OCI-LY3 (cell line): ENCODE results near the gene GUCY1A2.

Source experiments
- H2AFZ ChIP-seq: fragments of 200-600, 300-600 bp; shearing (Covaris generic); 2 replicates; pipeline ENCODE4 v1.6.0; 2014; ENCODE audit warnings: antibody characterized with exemption, low read depth, low read length
- H3K27ac ChIP-seq: fragments of 200-600, 300-600 bp; sonication (generic); 2 replicates; pipeline ENCODE4 v1.5.1; 2014; ENCODE audit warnings: mild to moderate bottlenecking, low read length, moderate library complexity, mixed read lengths
- H3K27me3 ChIP-seq: fragments of 200-600, 300-600 bp; sonication (generic); 2 replicates; pipeline ENCODE4 v1.6.1; 2014; ENCODE audit warnings: low read depth, low read length, mixed read lengths
- H3K36me3 ChIP-seq: fragments of 200-600, 300-600 bp; sonication (generic); replicated peaks from 2 replicates; pipeline ENCODE3; 2014; ENCODE audit warnings: low read depth, low read length, mixed read lengths
- H3K4me1 ChIP-seq: fragments of 300-600, 200-600 bp; sonication (generic); 2 replicates; pipeline ENCODE4 v1.6.1; 2014; ENCODE audit warnings: low read length, mixed read lengths
- H3K4me2 ChIP-seq: fragments of 200-600, 300-600 bp; sonication (generic); 2 replicates; pipeline ENCODE4 v1.6.1; 2014; ENCODE audit warnings: low read length, mixed read lengths
- H3K4me3 ChIP-seq: fragments of 300-600, 200-600 bp; sonication (generic); 2 replicates; pipeline ENCODE4 v1.5.1; 2014; ENCODE audit warnings: antibody characterized with exemption, mild to moderate bottlenecking, low read length, moderate library complexity
- H3K79me2 ChIP-seq: fragments of 300-600, 200-600 bp; shearing (Covaris generic); 2 replicates; pipeline ENCODE4 v1.6.1; 2014; ENCODE audit warnings: mild to moderate bottlenecking, low read length, mixed read lengths
- H3K9ac ChIP-seq: fragments of 300-600, 200-600 bp; shearing (Covaris generic); 2 replicates; pipeline ENCODE4 v1.6.0; 2014; ENCODE audit warnings: mild to moderate bottlenecking, low read length, moderate library complexity
- H3K9me3 ChIP-seq: fragments of 200-600, 300-600 bp; shearing (Covaris generic); 2 replicates; pipeline ENCODE4 v1.6.1; 2014; ENCODE audit warnings: low read length, mixed read lengths; ENCODE audit not compliant: insufficient read depth
- H4K20me1 ChIP-seq: fragments of 200-600, 300-600 bp; sonication (generic); 2 replicates; pipeline ENCODE4 v1.6.1; 2016; ENCODE audit warnings: low read length, mixed read lengths; ENCODE audit not compliant: insufficient read depth
- CTCF ChIP-seq: fragments of 200-600, 300-600 bp; sonication (generic); IDR thresholded peaks from 2 replicates; pipeline ENCODE4 v1.5.1; 2014; ENCODE audit warnings: antibody characterized with exemption, low read length, low read depth
- EZH2phosphoT487 ChIP-seq: fragments of 200-600 bp; shearing (Covaris generic); IDR thresholded peaks from 2 replicates; pipeline ENCODE4 v1.6.1; 2018; ENCODE audit warnings: antibody characterized with exemption, mixed run types, low read depth

The GUCY1A2 gene

GRCh38 chr11:106679581-106679980 is 338.7 kb downstream of the GUCY1A2 start:
- TF ChIP-seq CTCF (no peak), EZH2phosphoT487 (no peak)

GRCh38 chr11:106679181-106679580 is 339.1 kb downstream of the GUCY1A2 start:
- TF ChIP-seq CTCF = no peak
- H3K4me3 ChIP-seq = no peak overlapping the region
- H3K9ac ChIP-seq = no peak overlapping the region
- H3K9me3 ChIP-seq = no peaks in the 10 kb centered on the region
- no peak overlapping the region for H2AFZ ChIP-seq
- H3K4me2 ChIP-seq = no peak overlapping the region
- no peaks in the 10 kb centered on the region for H3K36me3 ChIP-seq
- no peaks in the 10 kb centered on the region for H3K27me3 ChIP-seq
- no peaks in the 10 kb centered on the region for H3K4me1 ChIP-seq
- no peaks in the 10 kb centered on the region for H3K79me2 ChIP-seq
- H3K27ac ChIP-seq = no peak overlapping the region
- no peaks in the 10 kb centered on the region for H4K20me1 ChIP-seq

More at GRCh38 chr11:106679581-106679980, 338.7 kb downstream of the GUCY1A2 start:
- Histone ChIP-seq H3K4me2 (no peak overlapping the region), H2AFZ (no peak overlapping the region), H3K9me3 (no peaks in the 10 kb centered on the region), H4K20me1 (no peaks in the 10 kb centered on the region), H3K4me3 (no peak overlapping the region), H3K4me1 (no peaks in the 10 kb centered on the region), H3K79me2 (no peaks in the 10 kb centered on the region), H3K27ac (no peak overlapping the region), H3K36me3 (no peaks in the 10 kb centered on the region), H3K27me3 (no peaks in the 10 kb centered on the region), H3K9ac (no peak overlapping the region)

GRCh38 chr11:106670069-106670468 is 348.2 kb downstream of the GUCY1A2 start:
- H2AFZ ChIP-seq = no peak overlapping the region
- H3K27ac ChIP-seq = no peak overlapping the region
- no peaks in the 10 kb centered on the region for H3K4me1 ChIP-seq
- H3K36me3 ChIP-seq = no peaks in the 10 kb centered on the region
- TF ChIP-seq EZH2phosphoT487 (no peak), CTCF (no peak)
- H3K4me2 ChIP-seq = no peak overlapping the region
- H3K79me2 ChIP-seq = no peaks in the 10 kb centered on the region
- no peak overlapping the region for H3K9ac ChIP-seq
- H3K9me3 ChIP-seq = no peaks in the 10 kb centered on the region
- no peaks in the 10 kb centered on the region for H4K20me1 ChIP-seq
- H3K27me3 ChIP-seq = no peaks in the 10 kb centered on the region
- no peak overlapping the region for H3K4me3 ChIP-seq

GRCh38 chr11:106668147-106668546 is 350.1 kb downstream of the GUCY1A2 start:
- Histone ChIP-seq H2AFZ (no peak overlapping the region), H3K9ac (no peak overlapping the region), H3K79me2 (no peaks in the 10 kb centered on the region), H3K4me3 (no peak overlapping the region), H3K9me3 (no peaks in the 10 kb centered on the region), H3K4me1 (no peaks in the 10 kb centered on the region), H3K4me2 (no peak overlapping the region), H3K36me3 (no peaks in the 10 kb centered on the region), H3K27ac (no peak overlapping the region), H3K27me3 (no peaks in the 10 kb centered on the region), H4K20me1 (no peaks in the 10 kb centered on the region)
- no peak for TF ChIP-seq EZH2phosphoT487
- no peak for TF ChIP-seq CTCF
